ENCODE data around the gene SEPTIN12. TPM values are rescaled to one million over a fixed set of nuclear protein-coding genes. Genes with fewer than 3 reads are reported as not detected.

SEPTIN12 gene
- total and polyA plus RNA-seq, 4 donors, result not detected

DNA sequence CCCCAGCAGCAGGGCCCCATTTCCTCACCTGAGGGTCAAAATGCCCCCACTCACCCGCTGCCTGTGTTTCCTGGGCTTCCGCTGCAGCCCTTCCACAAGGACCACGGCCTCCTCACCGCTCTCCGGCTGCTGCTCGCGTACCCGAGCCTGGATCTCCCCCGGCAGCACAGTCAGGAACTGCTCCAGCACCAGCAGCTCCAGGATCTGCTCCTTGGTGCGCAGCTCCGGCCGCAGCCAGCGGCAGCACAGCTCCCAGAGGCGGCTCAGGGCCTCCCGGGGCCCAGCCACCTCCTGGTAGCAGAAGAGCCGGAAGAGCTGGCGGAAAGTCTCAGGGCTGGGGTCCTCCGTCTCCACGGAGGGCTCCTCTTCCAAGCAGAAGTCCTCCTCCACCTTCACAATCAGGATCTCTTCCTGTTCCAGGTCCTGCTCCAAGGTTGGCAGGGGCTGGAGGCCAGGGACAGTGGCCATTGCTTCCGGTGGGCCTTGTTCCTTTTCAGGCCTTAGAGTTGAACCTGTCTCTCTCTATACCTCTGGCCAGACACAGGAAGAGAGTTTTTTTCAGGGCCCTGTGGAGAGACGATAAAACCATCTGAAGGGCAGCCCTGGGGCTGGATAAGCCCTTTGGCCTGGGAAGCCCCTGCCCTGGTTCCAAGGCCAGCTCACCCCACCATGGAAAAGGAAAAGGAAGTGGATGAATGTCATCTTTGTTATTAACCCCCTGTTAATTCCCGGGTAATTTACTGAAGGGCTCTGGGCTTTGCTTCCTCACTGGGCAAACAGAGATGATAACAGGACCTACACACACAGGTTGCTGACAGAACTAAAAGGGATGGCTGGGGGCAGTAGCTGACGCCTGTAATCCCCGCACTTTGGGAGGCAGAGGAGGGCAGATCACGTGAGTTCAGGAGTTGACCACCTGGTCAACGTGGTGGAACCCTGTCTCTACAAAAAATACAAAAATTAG, 22.4 kb downstream of the SEPTIN12 start:
- DNase-seq (ENCODE audit: low spot score), result no peak
- Histone ChIP-seq H3K9me3 (ENCODE audit: control insufficient read depth in 4 of 4, low read length in 3 of 4) (no peaks in the 10 kb centered on the region), H3K27ac (ENCODE audit: low read depth in 1 of 2, low read length in 2 of 2) (peak overlapping the region; percentile 60 to 71), H3K4me3 (ENCODE audit: low read depth in 1 of 3, low read length in 3 of 3) (peak overlapping the region; percentile 55 to 98 (median 91)), H3K4me1 (ENCODE audit: control insufficient read depth in 4 of 4, insufficient read depth in 4 of 4, low read length in 3 of 4) (peaks cover 3 to 30% (median 28%) of the 10 kb centered on the region in 4 donors), H3K9ac (ENCODE audit: low read depth in 1 of 2, low read length in 2 of 2) (peak overlapping the region; percentile 32 to 90), H3K27me3 (ENCODE audit: control insufficient read depth in 4 of 4, insufficient read depth in 4 of 4, low read length in 3 of 4) (no peaks in the 10 kb centered on the region), H3K36me3 (ENCODE audit: control insufficient read depth in 4 of 4, insufficient read depth in 3 of 4, low read depth in 1 of 4, low read length in 3 of 4) (peaks cover 1 to 27% (median 15%) of the 10 kb centered on the region in 4 donors)
- TF ChIP-seq NR2F2 (IDR thresholded peaks at IDR 0.05) (peak; percentile 24), FOXA1 (IDR thresholded peaks at IDR 0.05) (no peak)
- 69% methylated on average over 26 of the region's 26 CpGs for WGBS

DNA sequence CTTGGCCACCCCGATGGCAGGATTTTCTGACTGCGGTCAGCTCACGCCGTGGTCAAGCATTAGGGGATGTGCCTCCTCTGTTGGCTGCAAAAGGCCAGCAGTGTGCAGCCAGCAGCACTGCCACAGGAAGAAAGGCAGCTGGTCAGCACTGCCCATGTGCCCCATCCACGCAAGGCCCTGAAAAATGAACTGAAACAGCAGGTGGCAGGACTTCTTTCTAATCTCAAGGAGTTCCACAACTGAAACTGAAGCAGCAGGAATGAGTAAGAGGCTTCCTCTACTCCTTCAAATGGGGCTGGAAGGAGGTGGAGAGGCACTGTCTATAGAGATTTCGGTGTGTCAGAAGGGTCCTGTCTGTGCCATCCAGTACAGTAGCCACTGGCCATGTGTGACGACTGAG, 24.4 kb downstream of the SEPTIN12 start:
- TF ChIP-seq HNF4G (IDR thresholded peaks at IDR 0.05) (no peak), TAF1 (conservative IDR thresholded peaks at IDR 0.05) (no peak), RXRA (IDR thresholded peaks at IDR 0.05) (no peak), FOXA2 (IDR thresholded peaks at IDR 0.05) (no peak), EGR1 (IDR thresholded peaks at IDR 0.05; ENCODE audit: low read depth in 2 of 2) (no peak), HNF4A (conservative IDR thresholded peaks at IDR 0.05) (no peak), GABPA (IDR thresholded peaks at IDR 0.05 in 1 of 2, conservative IDR thresholded peaks at IDR 0.05 in 1 of 2) (no peak), YY1 (IDR thresholded peaks at IDR 0.05) (no peak)
- TF ChIP-seq, protein P1, sequence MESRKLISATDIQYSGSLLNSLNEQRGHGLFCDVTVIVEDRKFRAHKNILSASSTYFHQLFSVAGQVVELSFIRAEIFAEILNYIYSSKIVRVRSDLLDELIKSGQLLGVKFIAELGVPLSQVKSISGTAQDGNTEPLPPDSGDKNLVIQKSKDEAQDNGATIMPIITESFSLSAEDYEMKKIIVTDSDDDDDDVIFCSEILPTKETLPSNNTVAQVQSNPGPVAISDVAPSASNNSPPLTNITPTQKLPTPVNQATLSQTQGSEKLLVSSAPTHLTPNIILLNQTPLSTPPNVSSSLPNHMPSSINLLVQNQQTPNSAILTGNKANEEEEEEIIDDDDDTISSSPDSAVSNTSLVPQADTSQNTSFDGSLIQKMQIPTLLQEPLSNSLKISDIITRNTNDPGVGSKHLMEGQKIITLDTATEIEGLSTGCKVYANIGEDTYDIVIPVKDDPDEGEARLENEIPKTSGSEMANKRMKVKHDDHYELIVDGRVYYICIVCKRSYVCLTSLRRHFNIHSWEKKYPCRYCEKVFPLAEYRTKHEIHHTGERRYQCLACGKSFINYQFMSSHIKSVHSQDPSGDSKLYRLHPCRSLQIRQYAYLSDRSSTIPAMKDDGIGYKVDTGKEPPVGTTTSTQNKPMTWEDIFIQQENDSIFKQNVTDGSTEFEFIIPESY (IDR thresholded peaks at IDR 0.05), result no peak
- TF ChIP-seq, protein P2, sequence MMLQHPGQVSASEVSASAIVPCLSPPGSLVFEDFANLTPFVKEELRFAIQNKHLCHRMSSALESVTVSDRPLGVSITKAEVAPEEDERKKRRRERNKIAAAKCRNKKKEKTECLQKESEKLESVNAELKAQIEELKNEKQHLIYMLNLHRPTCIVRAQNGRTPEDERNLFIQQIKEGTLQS (IDR thresholded peaks at IDR 0.05), result no peak
- TF ChIP-seq, protein P3, sequence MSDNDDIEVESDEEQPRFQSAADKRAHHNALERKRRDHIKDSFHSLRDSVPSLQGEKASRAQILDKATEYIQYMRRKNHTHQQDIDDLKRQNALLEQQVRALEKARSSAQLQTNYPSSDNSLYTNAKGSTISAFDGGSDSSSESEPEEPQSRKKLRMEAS (IDR thresholded peaks at IDR 0.05), result no peak
- TF ChIP-seq, protein P4, sequence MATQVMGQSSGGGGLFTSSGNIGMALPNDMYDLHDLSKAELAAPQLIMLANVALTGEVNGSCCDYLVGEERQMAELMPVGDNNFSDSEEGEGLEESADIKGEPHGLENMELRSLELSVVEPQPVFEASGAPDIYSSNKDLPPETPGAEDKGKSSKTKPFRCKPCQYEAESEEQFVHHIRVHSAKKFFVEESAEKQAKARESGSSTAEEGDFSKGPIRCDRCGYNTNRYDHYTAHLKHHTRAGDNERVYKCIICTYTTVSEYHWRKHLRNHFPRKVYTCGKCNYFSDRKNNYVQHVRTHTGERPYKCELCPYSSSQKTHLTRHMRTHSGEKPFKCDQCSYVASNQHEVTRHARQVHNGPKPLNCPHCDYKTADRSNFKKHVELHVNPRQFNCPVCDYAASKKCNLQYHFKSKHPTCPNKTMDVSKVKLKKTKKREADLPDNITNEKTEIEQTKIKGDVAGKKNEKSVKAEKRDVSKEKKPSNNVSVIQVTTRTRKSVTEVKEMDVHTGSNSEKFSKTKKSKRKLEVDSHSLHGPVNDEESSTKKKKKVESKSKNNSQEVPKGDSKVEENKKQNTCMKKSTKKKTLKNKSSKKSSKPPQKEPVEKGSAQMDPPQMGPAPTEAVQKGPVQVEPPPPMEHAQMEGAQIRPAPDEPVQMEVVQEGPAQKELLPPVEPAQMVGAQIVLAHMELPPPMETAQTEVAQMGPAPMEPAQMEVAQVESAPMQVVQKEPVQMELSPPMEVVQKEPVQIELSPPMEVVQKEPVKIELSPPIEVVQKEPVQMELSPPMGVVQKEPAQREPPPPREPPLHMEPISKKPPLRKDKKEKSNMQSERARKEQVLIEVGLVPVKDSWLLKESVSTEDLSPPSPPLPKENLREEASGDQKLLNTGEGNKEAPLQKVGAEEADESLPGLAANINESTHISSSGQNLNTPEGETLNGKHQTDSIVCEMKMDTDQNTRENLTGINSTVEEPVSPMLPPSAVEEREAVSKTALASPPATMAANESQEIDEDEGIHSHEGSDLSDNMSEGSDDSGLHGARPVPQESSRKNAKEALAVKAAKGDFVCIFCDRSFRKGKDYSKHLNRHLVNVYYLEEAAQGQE (IDR thresholded peaks at IDR 0.05), result no peak

More for the DNA sequence above, 24.4 kb downstream of the SEPTIN12 start:
- WGBS, result 94% methylated on average over 7 of the region's 7 CpGs
- Histone ChIP-seq H3K27me3 (ENCODE audit: control insufficient read depth in 4 of 4, insufficient read depth in 4 of 4, low read length in 3 of 4) (no peaks in the 10 kb centered on the region), H3K9me3 (ENCODE audit: control insufficient read depth in 4 of 4, low read length in 3 of 4) (no peaks in the 10 kb centered on the region), H3K27ac (ENCODE audit: low read depth in 1 of 2, low read length in 2 of 2) (no peak overlapping the region), H3K9ac (ENCODE audit: low read depth in 1 of 2, low read length in 2 of 2) (no peak overlapping the region), H3K36me3 (ENCODE audit: control insufficient read depth in 4 of 4, insufficient read depth in 3 of 4, low read depth in 1 of 4, low read length in 3 of 4) (peaks cover 6 to 44% (median 24%) of the 10 kb centered on the region in 4 donors), H3K4me3 (ENCODE audit: low read depth in 1 of 3, low read length in 3 of 3) (no peak overlapping the region), H3K4me1 (ENCODE audit: control insufficient read depth in 4 of 4, insufficient read depth in 4 of 4, low read length in 3 of 4) (peaks cover 3 to 24% (median 22%) of the 10 kb centered on the region in 4 donors)
- no peak for DNase-seq (ENCODE audit: low spot score)
